Right renal cortex interstitium (tissue), 3 donors: Measurements from ENCODE around the gene ZNF829. TPM values are rescaled to one million over a fixed set of nuclear protein-coding genes. Genes with fewer than 3 reads are reported as not detected.
A peak's percentile ranks its signal among the peaks of the same experiment; 100 is the strongest.

Source experiments
- DNase-seq, 3 donors: peaks; one replicate each; pipeline ENCODE4 v3.0.0-alpha.2; 2013; ENCODE audit warnings: low read depth in 3 of 3, low spot score in 2 of 3
- polyA plus RNA-seq, 3 donors: library from polyadenylated mRNA; unstranded; fragments of 120-200 nt; gene quantifications; one replicate each; pipeline ENCODE4 v1.2.1, GENCODE V29; 2013; ENCODE audit not compliant: insufficient read length in 3 of 3

ZNF829 gene
- polyA plus RNA-seq: 1 to 10 TPM; 6.8 to 7.6 (median 7.1) TPM

DNA sequence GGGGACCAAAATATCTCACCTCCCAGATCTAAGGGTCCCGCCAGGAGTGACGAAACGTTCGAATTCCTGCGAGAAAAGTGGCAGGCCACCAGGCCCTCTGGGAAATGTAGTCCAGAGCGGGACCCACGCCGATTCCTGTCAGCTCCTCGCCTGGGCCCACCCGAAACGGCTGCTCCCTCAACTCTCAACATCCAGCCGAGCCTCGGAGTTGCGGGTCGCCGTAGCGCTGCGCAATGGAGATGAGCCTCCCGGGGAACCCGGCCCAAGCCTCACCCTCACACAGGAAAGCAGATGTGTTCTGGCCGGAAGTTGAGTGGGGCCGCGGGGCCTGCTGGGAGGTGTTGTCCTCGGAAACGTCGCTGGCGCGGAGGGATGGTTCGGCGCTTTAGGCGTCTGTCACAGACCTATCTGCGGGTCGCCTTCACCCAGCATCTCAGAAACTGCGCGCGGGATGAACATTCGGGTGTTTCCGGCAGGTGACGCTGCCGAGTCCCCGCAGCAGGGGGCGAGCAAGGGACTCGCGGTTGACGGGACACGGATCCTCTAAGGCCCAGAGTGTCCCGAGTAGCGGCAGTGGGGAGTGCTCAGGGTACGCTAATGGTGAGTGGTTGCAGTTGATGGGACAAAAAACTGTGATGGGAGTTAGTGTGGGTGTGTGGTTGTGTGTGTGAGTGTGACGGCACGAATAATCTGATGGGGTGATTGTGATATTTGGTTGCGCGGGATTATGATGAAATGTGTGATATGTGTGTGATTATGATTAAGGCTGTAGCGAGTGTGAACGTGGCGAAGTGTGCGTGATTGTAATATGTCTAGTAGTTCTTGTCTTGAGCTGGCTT lies at the start of gene ZNF829, which contains the start of gene ZNF568:
Gene ZNF829, minus strand, starts transcription at position 300 of the 839 bp plus-strand sequence. CDS start 1,124 bp downstream, outside the sequence.
Gene ZNF568, plus strand, starts transcription at position 341 of the 839 bp plus-strand sequence. CDS start 6,439 bp downstream, outside the sequence.
- DNase-seq: peak; percentile 80 to 89 (median 85)

DNA sequence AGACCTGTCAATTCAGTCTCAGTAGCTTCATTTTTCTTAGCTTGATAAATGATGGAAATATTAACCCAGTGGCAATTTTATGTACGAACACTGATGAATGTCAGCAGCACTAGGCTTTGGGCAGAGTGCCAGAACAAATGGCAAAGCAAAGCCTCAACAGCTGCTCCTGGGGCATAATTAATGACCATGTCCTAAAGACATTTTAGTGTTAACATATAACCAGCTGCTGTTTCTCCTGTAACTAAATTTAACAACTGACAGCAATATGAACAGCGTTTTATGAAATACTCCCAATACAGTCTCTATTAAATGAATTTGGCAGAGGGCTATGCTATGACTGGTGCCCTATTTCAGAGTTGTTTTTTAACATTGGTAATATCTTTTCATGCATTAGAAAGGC lies 47.2 kb upstream of the ZNF829 start:
- DNase-seq: peak in 1 of 3 donors; percentile 25

DNA sequence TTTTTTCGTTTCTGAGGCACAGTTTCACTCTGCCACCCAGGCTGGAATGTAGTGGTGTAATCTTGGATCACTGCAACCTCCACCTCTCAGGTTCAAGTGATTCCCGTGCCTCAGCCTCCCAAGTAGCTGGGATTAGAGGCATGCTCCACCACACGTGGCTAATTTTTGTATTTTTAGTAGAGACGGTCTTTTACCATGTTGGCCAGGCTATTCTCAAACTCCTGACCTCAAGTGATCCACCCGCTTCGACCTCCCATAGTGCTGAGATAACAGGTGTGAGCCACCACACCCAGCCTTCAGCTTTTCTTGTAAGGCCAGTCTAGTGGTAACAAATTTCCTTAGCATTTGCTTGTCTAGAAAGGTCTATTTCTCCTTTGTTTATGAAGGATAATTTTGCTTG lies 46.3 kb upstream of the ZNF829 start:
- DNase-seq: no peak

DNA sequence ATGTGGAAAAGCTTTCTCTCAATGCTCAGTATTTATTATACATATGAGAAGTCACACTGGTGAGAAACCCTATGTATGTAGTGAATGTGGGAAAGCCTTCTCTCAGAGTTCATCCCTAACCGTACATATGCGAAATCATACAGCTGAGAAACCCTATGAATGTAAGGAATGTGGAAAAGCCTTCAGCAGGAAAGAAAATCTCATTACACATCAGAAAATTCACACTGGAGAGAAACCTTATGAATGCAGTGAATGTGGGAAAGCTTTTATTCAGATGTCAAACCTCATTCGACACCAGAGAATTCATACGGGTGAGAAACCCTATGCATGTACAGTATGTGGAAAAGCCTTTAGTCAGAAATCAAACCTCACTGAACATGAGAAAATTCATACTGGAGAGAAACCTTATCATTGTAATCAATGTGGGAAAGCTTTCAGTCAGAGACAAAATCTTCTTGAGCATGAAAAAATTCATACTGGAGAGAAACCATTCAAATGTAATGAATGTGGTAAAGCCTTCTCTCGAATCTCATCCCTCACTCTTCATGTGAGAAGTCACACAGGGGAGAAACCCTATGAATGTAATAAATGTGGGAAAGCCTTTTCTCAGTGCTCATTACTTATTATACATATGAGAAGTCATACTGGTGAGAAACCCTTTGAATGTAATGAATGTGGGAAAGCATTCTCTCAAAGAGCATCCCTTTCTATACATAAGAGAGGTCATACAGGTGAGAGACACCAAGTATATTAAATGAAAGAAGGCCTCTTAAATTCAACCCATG lies 34.4 kb upstream of the ZNF829 start:
- DNase-seq: no peak

DNA sequence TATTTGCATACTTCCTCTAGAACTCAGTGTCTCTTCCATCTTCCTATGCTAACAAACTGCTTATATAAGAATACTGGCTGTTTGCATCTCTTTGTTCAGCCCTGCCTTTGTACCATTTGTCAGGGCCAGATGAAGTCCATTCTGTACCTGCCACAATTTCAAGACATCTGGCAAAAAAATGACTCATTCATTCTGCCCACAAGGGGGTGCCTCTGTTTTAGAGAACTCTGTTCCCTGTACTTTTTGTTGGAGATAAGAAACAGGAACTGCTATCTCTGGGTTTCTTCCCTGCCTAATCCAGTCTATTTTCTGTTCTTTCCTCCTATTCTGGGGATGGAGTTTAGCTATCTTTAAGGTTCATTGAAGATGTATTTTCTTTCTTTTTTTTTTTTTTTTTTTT lies 23.1 kb upstream of the ZNF829 start:
- no peak for DNase-seq

DNA sequence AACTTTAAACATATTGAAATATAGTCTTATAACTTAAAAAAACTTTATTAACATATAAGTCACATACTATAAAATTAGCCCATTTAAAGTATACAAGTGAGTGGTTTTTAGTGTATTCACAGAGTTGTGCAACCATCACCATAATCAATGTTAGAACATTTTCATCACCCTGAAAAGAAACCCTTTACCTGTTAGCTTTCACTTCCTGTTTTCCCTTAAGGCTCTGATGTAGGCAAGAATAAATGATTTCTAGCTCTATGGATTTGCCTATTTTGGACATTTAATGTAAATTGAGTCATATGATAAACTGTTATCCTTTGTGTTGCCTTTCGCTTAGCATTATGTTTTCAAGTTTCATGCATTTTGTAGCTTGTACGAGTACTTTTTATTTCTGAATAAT lies 15.6 kb upstream of the ZNF829 start:
- DNase-seq: no peak

DNA sequence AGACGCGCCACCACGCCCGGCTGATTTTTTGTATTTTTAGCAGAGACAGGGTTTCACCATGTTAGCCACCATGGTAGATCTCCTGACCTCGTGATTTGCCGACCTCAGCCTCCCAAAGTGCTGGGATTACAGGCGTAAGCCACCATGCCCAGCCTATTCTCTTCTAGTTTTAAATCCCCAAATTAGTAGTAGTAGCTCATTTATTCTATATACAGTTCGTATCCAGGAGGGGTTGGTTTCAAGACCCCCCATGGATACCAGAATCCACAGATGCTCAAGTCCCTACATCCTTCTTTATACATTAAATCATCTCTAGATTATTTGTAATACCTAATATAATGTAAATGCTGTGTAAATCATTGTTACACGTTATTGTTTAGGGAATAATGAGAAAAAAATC lies 2.0 kb upstream of the ZNF829 start:
- no peak for DNase-seq

DNA sequence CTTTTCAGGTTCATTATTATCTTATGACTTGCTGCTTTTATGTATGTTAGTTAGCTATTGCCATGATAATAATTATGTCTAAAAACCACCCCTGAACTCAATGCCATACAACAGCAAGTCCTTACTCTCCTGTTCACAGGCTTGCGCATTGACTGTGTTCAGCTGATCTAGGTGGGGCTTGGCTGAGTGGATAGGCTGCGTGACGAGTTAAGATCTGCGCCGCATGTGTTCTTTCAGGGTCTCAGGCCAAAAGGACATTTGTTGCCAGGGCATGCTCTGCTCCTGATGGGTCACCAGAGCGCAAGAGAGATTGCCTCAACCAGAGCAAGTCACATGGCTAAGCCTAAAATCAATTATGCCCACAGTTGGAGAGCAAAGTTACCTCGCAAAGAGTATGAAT lies 900 bp upstream of the ZNF829 start:
- peak in 1 of 3 donors; percentile 9 for DNase-seq

DNA sequence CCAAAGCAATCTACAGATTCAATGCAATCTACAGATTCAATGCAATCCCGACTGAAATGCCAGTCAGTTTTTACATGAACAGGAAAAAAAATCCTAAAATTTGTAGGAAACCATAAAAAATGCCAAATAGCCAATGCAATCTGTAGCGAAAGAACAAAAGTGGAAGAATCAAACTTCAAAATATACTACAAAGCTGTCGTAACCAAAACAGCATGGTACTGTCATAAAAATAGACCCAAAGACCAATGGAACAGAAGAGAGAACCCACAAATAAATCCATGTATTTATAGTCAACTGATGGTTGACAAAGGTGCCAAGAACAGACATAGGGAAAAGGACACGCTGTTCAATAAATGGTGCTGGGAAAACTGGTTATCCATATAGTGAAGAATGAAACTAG lies 17.7 kb downstream of the ZNF829 start:
- no peak for DNase-seq

DNA sequence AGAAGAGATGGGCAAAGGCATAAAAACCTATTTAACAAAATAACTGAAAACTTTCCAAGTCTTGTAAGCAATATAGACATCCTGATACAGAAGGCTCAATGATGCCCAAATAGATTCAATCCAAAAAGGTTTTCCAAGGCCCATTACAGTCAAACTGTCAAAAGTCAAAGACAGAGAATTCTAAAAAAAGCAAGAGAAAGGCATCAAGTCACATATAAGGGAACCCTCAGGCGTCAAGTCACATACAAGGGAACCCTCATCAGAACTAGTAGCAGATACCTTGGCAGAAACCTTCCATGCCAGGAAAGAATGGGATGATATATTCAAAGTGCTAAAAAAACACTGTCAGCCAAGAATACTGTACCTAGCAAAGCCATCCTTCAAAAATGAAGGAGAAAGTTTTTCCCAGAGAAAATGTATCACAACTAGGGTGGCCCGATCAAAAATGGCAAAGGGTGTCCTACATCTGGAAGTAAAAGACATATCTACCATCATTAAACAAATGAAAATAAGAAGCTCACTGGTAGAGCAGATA lies 21.2 kb downstream of the ZNF829 start:
- DNase-seq: no peak

DNA sequence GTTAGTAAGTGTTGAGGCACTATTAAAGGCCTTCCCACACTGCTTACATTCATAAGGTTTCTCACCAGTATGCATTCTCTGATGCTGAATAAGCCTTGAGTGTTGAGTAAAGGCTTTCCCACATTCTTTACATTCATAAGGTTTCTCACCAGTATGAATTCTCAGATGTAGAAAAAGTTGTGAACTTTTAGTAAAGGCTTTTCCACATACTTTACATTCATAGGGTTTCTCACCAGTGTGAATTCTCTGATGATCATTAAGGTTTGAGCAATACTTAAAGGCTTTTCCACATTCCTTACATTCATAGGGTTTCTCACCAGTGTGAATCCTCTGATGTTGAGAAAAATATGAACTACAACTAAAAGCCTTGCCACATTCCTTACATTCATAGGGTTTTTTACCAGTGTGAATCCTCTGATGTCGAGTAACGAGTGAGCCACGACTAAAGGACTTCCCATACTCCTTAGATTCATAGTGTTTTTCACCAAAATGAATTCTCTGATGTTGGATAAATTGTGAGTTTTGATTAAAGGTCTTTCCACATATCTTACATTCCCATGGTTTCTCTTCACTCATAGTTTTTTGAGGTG lies 24.2 kb downstream of the ZNF829 start:
- no peak for DNase-seq

DNA sequence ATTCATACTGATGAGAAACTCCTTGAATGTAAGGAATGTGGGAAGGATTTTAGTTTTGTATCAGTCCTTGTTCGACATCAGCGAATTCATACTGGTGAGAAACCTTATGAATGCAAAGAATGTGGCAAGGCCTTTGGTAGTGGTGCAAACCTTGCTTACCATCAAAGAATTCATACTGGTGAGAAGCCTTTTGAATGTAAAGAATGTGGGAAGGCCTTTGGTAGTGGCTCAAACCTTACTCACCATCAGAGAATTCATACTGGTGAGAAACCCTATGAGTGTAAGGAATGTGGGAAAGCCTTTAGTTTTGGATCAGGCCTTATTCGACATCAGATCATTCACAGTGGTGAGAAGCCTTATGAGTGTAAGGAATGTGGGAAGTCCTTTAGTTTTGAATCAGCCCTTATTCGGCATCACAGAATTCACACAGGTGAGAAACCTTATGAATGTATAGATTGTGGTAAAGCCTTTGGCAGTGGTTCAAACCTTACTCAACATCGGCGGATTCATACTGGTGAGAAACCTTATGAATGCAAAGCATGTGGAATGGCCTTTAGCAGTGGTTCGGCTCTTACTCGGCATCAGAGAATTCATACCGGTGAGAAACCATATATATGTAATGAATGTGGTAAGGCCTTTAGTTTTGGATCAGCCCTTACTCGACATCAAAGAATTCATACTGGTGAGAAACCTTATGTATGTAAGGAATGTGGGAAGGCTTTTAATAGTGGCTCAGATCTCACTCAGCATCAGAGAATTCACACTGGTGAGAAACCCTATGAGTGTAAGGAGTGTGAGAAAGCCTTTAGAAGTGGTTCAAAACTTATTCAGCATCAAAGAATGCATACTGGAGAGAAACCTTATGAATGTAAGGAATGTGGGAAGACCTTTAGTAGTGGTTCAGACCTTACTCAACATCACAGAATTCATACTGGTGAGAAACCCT lies 38.8 kb downstream of the ZNF829 start:
- DNase-seq: no peak

DNA sequence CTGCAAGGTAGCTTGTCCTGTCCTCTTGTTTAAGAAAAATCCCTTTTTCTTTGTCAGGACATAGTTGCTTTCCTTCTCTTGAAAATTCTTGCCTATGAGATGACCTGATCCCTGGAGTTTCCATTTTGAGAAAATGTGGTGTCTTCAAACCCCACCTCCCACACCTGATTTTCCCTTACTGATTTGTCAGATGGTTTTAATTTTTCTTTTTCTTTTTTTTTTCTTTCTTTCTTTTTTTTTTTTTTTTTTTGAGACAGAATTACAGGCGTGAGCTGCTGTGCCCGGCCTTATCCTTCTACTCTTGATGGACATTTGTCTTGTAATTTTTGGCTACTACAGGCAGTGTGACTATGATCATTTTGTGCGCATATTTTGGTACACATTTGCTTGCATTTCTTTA lies 64.2 kb downstream of the ZNF829 start:
- no peak for DNase-seq

DNA sequence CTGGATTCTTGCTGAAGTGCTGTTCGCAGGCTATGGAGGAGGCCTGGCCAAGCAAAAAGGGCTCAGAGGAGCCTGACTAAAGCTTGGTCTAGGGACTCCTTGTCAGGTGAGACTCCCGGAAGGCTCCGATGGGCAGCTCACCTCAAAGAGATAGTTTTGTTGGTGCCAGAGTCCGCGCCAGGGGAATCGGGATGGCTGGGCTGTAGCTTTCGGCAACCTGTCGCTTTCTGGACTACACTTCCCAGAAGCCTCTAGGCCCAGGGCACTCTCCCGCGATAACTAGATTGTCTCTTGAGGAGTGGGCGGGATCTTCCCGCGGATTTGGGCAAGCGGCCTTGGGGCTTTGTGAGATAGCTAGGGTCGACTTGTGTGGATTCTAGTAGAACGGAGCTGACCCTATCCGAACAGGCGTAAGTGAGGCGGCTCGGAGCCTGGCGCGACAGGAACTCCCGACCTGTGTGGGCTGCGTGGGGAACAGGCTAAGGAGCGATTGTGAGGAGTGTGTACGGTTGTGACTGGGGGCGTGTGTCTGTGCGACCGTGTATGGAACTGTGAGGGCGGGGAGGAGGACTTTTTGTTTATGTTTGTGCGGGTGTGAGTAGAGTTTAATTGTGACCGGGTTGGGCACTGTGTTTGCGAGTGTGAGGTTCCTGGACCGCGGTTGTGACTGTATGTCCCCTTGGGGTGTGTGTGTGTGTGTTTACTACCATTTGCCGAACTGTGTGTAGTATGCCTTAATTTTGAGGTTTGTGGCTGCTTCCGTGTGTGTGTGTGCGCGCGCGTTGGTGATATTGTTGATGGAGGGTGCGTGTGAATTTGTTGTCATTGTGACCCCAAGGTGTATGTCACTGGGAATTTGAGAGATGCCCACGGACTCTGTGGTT lies 65.3 kb downstream of the ZNF829 start, which contains the start of gene ZNF345:
Gene ZNF345, plus strand, starts transcription at position 318 of the 884 bp plus-strand sequence. CDS start 25,955 bp downstream, outside the sequence.
- DNase-seq: peak; percentile 92 to 97 (median 93)

DNA sequence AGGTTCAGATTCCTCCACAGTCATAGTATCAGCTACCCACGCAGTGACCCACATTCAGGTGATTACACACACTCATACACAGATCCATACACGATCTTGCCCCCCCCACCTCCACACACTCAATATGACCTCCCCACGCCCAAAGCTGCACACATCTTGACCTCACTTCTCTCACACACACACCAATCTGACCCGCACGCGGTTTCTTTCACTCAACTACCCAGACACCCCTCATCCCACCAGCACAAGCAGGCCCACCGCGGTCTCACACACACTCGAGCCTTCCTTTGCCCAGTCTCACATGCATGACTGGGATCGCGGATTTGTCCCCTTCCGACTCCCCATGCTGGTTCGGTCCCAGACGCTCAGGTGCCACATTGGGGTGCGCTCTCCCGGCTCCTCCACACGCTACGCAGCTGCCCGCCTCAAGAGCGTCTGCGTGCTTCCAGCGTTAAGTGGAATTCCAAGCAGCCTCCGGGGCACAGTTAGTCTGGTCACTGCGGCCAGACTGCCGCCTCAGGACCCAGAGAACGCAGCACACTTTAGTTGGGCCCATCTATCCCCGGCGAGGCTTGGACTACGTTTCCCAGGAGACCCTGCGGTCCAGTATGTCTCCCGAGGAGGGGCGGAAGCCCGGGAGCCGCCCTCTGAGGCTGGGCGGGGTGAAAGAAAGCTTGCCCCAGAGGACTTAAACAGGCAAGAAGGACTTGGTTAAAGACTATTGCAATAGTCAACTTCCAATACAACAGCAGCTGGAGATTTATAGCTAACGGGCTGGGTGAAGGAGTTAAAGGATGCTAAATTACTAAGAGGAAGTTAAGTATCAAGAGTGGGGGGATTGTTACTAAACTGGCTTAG lies 66.2 kb downstream of the ZNF829 start:
- peak; percentile 86 to 94 (median 91) for DNase-seq

DNA sequence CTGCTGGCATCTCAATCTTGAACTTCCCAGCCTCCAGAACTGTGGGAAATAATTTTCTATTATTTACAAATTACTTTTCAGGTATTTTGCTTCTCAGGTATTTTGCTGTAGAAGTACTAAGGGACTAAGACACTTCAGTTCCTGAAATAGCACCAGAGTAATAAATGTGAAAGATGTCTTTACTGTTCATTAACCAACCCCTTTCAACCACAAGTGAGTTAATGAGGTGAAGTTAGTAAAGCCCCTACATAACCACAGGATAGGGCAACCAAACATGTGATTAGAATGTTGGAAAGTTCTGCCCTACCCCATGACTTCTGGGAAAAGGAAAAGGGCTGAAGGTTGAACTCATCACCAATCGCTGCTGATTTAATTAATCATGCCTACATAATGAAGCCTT lies 68.1 kb downstream of the ZNF829 start:
- no peak for DNase-seq

DNA sequence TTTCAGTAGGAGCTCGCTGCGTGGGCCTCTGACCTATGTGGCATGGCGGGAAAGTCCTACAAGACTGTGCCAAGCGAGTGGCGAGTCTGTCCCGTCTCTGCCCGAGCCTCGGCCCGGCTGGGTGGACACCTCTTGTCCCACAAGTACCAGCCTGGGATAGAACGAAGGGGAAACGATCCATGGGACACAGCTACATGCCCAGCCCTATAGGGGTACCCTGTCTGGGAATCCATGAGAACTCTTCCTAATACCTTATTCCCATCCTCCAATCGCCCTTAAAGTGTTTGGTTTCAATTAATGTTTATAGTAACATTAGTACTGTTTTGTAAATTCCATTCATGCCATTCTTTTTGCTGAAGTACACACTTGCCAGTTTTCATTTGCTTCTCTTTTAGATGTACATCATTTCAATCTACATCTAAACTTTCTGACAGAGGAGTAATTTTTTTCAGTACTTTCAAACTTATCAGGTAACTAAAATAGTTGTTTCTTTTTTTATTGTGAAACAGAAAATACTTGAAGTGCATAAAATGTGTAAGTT lies 77.2 kb downstream of the ZNF829 start:
- DNase-seq: no peak
